ENCODE results near the gene CCT3.

DNA sequence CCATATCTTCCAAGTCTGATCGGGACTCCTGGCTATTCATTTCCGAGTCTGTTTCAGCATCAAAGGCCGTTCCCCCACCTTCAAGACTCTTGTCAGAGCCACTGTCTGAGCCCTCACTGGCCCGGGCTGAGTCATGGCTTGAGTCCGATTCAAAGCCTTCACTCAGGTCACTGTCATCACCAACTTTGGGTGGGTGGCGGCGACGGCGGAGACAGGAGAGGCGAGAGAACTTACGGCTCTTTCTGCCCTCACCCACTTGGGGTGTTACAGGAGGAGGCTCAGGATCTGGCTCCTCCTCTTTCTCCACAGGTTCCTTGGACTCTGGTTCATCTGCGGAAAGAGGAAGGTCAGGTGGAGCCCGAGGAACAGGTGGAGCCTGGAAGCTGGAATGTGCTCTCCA lies 72.0 kb downstream of the CCT3 start:
- TF ChIP-seq, protein P1, sequence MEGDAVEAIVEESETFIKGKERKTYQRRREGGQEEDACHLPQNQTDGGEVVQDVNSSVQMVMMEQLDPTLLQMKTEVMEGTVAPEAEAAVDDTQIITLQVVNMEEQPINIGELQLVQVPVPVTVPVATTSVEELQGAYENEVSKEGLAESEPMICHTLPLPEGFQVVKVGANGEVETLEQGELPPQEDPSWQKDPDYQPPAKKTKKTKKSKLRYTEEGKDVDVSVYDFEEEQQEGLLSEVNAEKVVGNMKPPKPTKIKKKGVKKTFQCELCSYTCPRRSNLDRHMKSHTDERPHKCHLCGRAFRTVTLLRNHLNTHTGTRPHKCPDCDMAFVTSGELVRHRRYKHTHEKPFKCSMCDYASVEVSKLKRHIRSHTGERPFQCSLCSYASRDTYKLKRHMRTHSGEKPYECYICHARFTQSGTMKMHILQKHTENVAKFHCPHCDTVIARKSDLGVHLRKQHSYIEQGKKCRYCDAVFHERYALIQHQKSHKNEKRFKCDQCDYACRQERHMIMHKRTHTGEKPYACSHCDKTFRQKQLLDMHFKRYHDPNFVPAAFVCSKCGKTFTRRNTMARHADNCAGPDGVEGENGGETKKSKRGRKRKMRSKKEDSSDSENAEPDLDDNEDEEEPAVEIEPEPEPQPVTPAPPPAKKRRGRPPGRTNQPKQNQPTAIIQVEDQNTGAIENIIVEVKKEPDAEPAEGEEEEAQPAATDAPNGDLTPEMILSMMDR (IDR thresholded peaks at IDR 0.05; ENCODE audit: low read length), result no peak
- TF ChIP-seq EZH2 (optimal IDR thresholded peaks at IDR 0.05; ENCODE audit: low read depth, low read length) (no peak), EZH2phosphoT487 (IDR thresholded peaks at IDR 0.05; ENCODE audit: low read length) (no peak)

All from MM.1S (cell line).